H1 (cell line): Measurements from ENCODE around the gene ACMSD. TPM values are rescaled to one million over a fixed set of nuclear protein-coding genes. Genes with fewer than 3 reads are reported as not detected.

Experiments
- CTCF ChIA-PET: fragments of 300-600 bp; sonication (Branson Sonifier 250); formaldehyde crosslinking; loops from one replicate; lab custom pipeline; 2021; ENCODE audit not compliant: partially characterized antibody; lab: Charles Lee
- POLR2A ChIA-PET: fragments of 300-600 bp; sonication (Branson Sonifier 250); formaldehyde crosslinking; loops from one replicate; lab custom pipeline; 2021; ENCODE audit warnings: inconsistent platforms; ENCODE audit not compliant: partially characterized antibody; lab: Charles Lee
- DNase-seq, 2 experiments: peaks; one replicate each; pipeline versions ENCODE4 v3.0.0 to v3.0.0-alpha.2; 2010 to 2022; ENCODE audit warnings: low spot score in 2 of 2, low read depth in 1 of 2, mixed read lengths in 1 of 2
- FAIRE-seq: peaks from 2 replicates; lab custom pipeline; 2011; peaks lifted over from hg19 to GRCh38; lab: Jason Lieb, UNC
- H2AFZ ChIP-seq: 2 replicates; pipeline ENCODE4 v1.8.1; 2012; ENCODE audit warnings: low read length, inconsistent platforms
- H2AK5ac ChIP-seq: 2 replicates; pipeline ENCODE4 v1.6.1; 2013; ENCODE audit warnings: low read depth, low read length
- H2BK120ac ChIP-seq: replicated peaks from 2 replicates; pipeline ENCODE3; 2013; ENCODE audit warnings: low read depth, low read length, inconsistent platforms
- H2BK12ac ChIP-seq: 2 replicates; pipeline ENCODE4 v1.6.1; 2013; ENCODE audit warnings: low read depth, low read length
- H2BK15ac ChIP-seq: 2 replicates; pipeline ENCODE4 v1.6.1; 2013; ENCODE audit warnings: low read length
- H2BK20ac ChIP-seq: 2 replicates; pipeline ENCODE4 v1.6.1; 2013; ENCODE audit warnings: low read length
- H2BK5ac ChIP-seq: 2 replicates; pipeline ENCODE4 v1.6.1; 2013; ENCODE audit warnings: low read depth, low read length
- H3K14ac ChIP-seq: 2 replicates; pipeline ENCODE4 v1.6.1; 2013; ENCODE audit warnings: inconsistent platforms; ENCODE audit not compliant: insufficient read length
- H3K18ac ChIP-seq: 2 replicates; pipeline ENCODE4 v1.6.1; 2013; ENCODE audit warnings: low read length; ENCODE audit errors: extremely low read depth
- H3K23ac ChIP-seq: 2 replicates; pipeline ENCODE4 v1.6.1; 2013; ENCODE audit warnings: inconsistent platforms; ENCODE audit not compliant: insufficient read length
- H3K23me2 ChIP-seq: 2 replicates; pipeline ENCODE4 v1.6.1; 2013; ENCODE audit warnings: low read depth, low read length
- H3K27ac ChIP-seq: 2 replicates; pipeline ENCODE4 v1.6.1; 2011; ENCODE audit warnings: low read depth, low read length, inconsistent platforms
- H3K27me3 ChIP-seq, 4 experiments: replicated peaks in 1 of 4; 1 replicate in 1 of 4; 2 replicates in 3 of 4; pipeline versions ENCODE4 v1.6.1 to v1.8.1; 2011 to 2013; ENCODE audit warnings: low read length in 3 of 4, mild to moderate bottlenecking in 3 of 4, inconsistent platforms in 2 of 4, mixed read lengths in 2 of 4, moderate library complexity in 1 of 4; ENCODE audit not compliant: control insufficient read depth in 3 of 4, insufficient read depth in 3 of 4; ENCODE audit errors: extremely low read depth in 1 of 4
- H3K36me3 ChIP-seq, 4 experiments: 2 replicates each; pipeline versions ENCODE4 v1.6.1 to v1.8.1; 2011 to 2013; ENCODE audit warnings: mild to moderate bottlenecking in 4 of 4, low read length in 3 of 4, moderate library complexity in 2 of 4, control low read depth in 1 of 4, inconsistent platforms in 1 of 4; ENCODE audit not compliant: insufficient read depth in 4 of 4, control insufficient read depth in 2 of 4
- H3K4ac ChIP-seq: replicated peaks from 2 replicates; pipeline ENCODE3; 2013; ENCODE audit warnings: low read length, low read depth, mixed read lengths, inconsistent platforms; ENCODE audit not compliant: insufficient read length
- H3K4me1 ChIP-seq, 4 experiments: replicated peaks in 1 of 4; 1 replicate in 1 of 4; 2 replicates in 3 of 4; pipeline versions ENCODE4 v1.6.1 to v1.8.1; 2011 to 2013; ENCODE audit warnings: low read length in 3 of 4, inconsistent platforms in 2 of 4, mixed read lengths in 1 of 4; ENCODE audit not compliant: insufficient read depth in 4 of 4, control insufficient read depth in 3 of 4
- H3K4me2 ChIP-seq, 2 experiments: 2 replicates each; pipeline versions ENCODE4 v1.6.1 to v1.8.1; 2011 to 2013; ENCODE audit warnings: low read depth in 2 of 2, low read length in 2 of 2, control low read depth in 1 of 2, inconsistent platforms in 1 of 2, mild to moderate bottlenecking in 1 of 2; ENCODE audit not compliant: insufficient read depth in 1 of 2
- H3K4me3 ChIP-seq, 4 experiments: fragments of 200-600, 300-600 bp in 1 of 4; sonication (generic), shearing (Covaris generic), sonication (Bioruptor Twin) in 1 of 4; 2 replicates each; pipeline versions ENCODE4 v1.5.1 to v1.8.1; 2011 to 2016; ENCODE audit warnings: low read length in 4 of 4, low read depth in 3 of 4, control low read depth in 2 of 4, inconsistent platforms in 2 of 4, mild to moderate bottlenecking in 2 of 4, mixed read lengths in 1 of 4, moderate library complexity in 1 of 4; ENCODE audit not compliant: insufficient read depth in 2 of 4; ENCODE audit errors: extremely low read depth in 1 of 4
- H3K56ac ChIP-seq: replicated peaks from 2 replicates; pipeline ENCODE3; 2013; ENCODE audit warnings: low read depth, mild to moderate bottlenecking, mixed read lengths, low read length, inconsistent platforms; ENCODE audit not compliant: insufficient read length
- H3K79me1 ChIP-seq: 2 replicates; pipeline ENCODE4 v1.6.1; 2013; ENCODE audit warnings: low read depth, low read length, control low read depth
- H3K79me2 ChIP-seq, 2 experiments: 2 replicates each; pipeline versions ENCODE4 v1.6.1 to v1.8.1; 2012 to 2013; ENCODE audit warnings: low read length in 2 of 2, mild to moderate bottlenecking in 2 of 2, inconsistent platforms in 1 of 2; ENCODE audit not compliant: insufficient read depth in 2 of 2, control insufficient read depth in 1 of 2
- H3K9ac ChIP-seq, 4 experiments: replicated peaks in 1 of 4; 1 replicate in 1 of 4; 2 replicates in 3 of 4; pipeline versions ENCODE4 v1.6.1 to v1.8.1; 2011 to 2013; ENCODE audit warnings: low read depth in 3 of 4, low read length in 3 of 4, control low read depth in 2 of 4, mild to moderate bottlenecking in 2 of 4, moderate library complexity in 2 of 4, inconsistent platforms in 1 of 4; ENCODE audit errors: extremely low read depth in 1 of 4
- H3K9me3 ChIP-seq, 2 experiments: 2 replicates each; pipeline versions ENCODE4 v1.6.1 to v1.8.1; 2012 to 2013; ENCODE audit warnings: mild to moderate bottlenecking in 2 of 2, moderate library complexity in 2 of 2, control low read depth in 1 of 2, inconsistent platforms in 1 of 2, low read depth in 1 of 2, low read length in 1 of 2, mixed read lengths in 1 of 2; ENCODE audit not compliant: insufficient read depth in 2 of 2
- H4K20me1 ChIP-seq, 2 experiments: replicated peaks in 1 of 2; 2 replicates each; pipeline versions ENCODE3 to v1.8.1; 2011 to 2013; ENCODE audit warnings: inconsistent platforms in 2 of 2, low read length in 2 of 2, mild to moderate bottlenecking in 1 of 2; ENCODE audit not compliant: insufficient read depth in 2 of 2, control insufficient read depth in 1 of 2
- H4K5ac ChIP-seq: 2 replicates; pipeline ENCODE4 v1.6.1; 2013; ENCODE audit warnings: low read length, low read depth, mixed read lengths, inconsistent platforms; ENCODE audit not compliant: insufficient read length
- H4K8ac ChIP-seq: 2 replicates; pipeline ENCODE4 v1.8.0; 2013; ENCODE audit warnings: mild to moderate bottlenecking, moderate library complexity, low read length, inconsistent platforms; ENCODE audit not compliant: insufficient read depth; ENCODE audit errors: extremely low read depth
- H4K91ac ChIP-seq: replicated peaks from 2 replicates; pipeline ENCODE3; 2013; ENCODE audit warnings: low read length, mixed read lengths, inconsistent platforms; ENCODE audit not compliant: insufficient read length
- HDAC6 ChIP-seq: IDR thresholded peaks from one replicate; pipeline ENCODE4 v1.7.1; 2012; ENCODE audit warnings: low read depth, mild to moderate bottlenecking, inconsistent platforms, low read length, moderate library complexity
- RAD21 ChIP-seq, 2 experiments: IDR thresholded peaks in 1 of 2; conservative IDR thresholded peaks in 1 of 2; 2 replicates each; pipeline ENCODE4 v1.6.1; 2011; ENCODE audit warnings: low read depth in 2 of 2, low read length in 2 of 2, improper control_type of control experiment in 1 of 2, inconsistent platforms in 1 of 2, mild to moderate bottlenecking in 1 of 2, moderate library complexity in 1 of 2
- RBBP5 ChIP-seq: IDR thresholded peaks from 2 replicates; pipeline ENCODE4 v1.7.1; 2012; ENCODE audit warnings: low read depth, mild to moderate bottlenecking, inconsistent platforms, low read length, moderate library complexity, borderline replicate concordance
- TEAD4 ChIP-seq: IDR thresholded peaks from 2 replicates; pipeline ENCODE4 v1.6.1; 2012; ENCODE audit warnings: low read depth, low read length, inconsistent platforms, mixed read lengths
- polyA plus RNA-seq, 7 experiments: library from polyadenylated mRNA; depleted of rRNA in 3 of 7; stranded (reverse) in 5 of 7; unstranded in 2 of 7; fragments of >200 nt in 5 of 7; fragments of 200-250 nt in 2 of 7; gene quantifications; 1 replicate in 5 of 7; 2 replicates in 1 of 7; 4 replicates in 1 of 7; pipeline versions ENCODE4 v1.2.1 to v1.2.3, GENCODE V29; 2011 to 2013; ENCODE audit warnings: missing spikeins in 2 of 7, mixed read lengths in 2 of 7
- total RNA-seq: library from RNA; stranded (reverse); fragmentation: NEBNext Ultra II Directional; extraction: Animal tissue kit (Norgen Biotek cat#: 25700); gene quantifications from 2 replicates; pipeline ENCODE4 v1.2.1, GENCODE V29; 2021

The ACMSD gene
- total and polyA plus RNA-seq, 2 of the 8 experiments (the other 6 are each of a cell fraction or from before 2014, with no cell fraction given), result not detected

DNA sequence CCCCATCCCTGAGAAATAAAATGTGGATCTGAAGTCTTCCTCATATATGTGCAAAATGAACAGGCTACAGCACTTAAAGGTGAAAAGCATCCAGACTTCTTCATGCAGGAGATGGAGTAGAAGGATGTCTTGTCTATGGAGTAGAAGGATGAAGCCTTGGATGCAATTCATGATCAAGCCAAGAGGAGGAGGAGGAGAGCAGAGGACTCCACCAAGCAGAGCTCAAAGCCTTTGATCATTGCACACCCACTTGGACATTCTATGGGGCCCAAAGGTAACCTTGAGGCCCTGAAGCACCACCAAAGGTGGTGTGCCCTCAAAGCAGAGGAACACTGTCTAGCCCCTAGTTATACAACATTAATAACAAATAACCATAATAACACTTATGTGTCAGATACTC, 17.3 kb downstream of the ACMSD start:
- H4K5ac ChIP-seq, result no peak overlapping the region
- no peak overlapping the region for H3K4me2 ChIP-seq
- H3K27me3 ChIP-seq, result no peaks in the 10 kb centered on the region
- ChIA-PET CTCF (interaction anchor here (0.6 to 1.4 kb wide), 3 partner anchors 33 to 1228 kb away, joined by 3 to 6 read pairs (median 4); no protein-coding TSS in a partner anchor), POLR2A (no interaction called here)
- no peak overlapping the region for H4K8ac ChIP-seq
- no peak overlapping the region for H3K23ac ChIP-seq
- no peak overlapping the region for H3K4me3 ChIP-seq
- no peak overlapping the region for H2BK15ac ChIP-seq
- DNase-seq (no peak), FAIRE-seq (no peak)
- H3K56ac ChIP-seq, result no peak overlapping the region
- H4K20me1 ChIP-seq, result no peaks in the 10 kb centered on the region
- no peak overlapping the region for H3K4ac ChIP-seq
- no peak overlapping the region for H2BK20ac ChIP-seq
- no peaks in the 10 kb centered on the region for H3K9me3 ChIP-seq
- H3K23me2 ChIP-seq, result no peaks in the 10 kb centered on the region
- H4K91ac ChIP-seq, result no peak overlapping the region
- no peak overlapping the region for H3K14ac ChIP-seq
- no peaks in the 10 kb centered on the region for H3K79me2 ChIP-seq
- no peak overlapping the region for H2BK12ac ChIP-seq
- H3K36me3 ChIP-seq, result no peaks in the 10 kb centered on the region
- TF ChIP-seq RAD21 (IDR thresholded peaks at IDR 0.05 in 1 of 2, conservative IDR thresholded peaks at IDR 0.05 in 1 of 2; ENCODE audit: low read depth in 2 of 2, low read length in 2 of 2) (0 out of 4 replicates have a peak, but pooled peaks of 1 of the 2 experiments have one; percentile 0), RBBP5 (no peak), TEAD4 (no peak), HDAC6 (no peak)
- H3K79me1 ChIP-seq, result no peaks in the 10 kb centered on the region
- H2BK5ac ChIP-seq, result no peak overlapping the region
- H2BK120ac ChIP-seq, result no peak overlapping the region
- H3K4me1 ChIP-seq, result no peaks in the 10 kb centered on the region
- H3K18ac ChIP-seq, result no peak overlapping the region
- H3K27ac ChIP-seq, result no peak overlapping the region
- H2AFZ ChIP-seq, result no peak overlapping the region
- H2AK5ac ChIP-seq, result no peak overlapping the region
- no peak overlapping the region for H3K9ac ChIP-seq
